Thyroid gland (tissue), 4 donors: ENCODE results near the gene ENTPD6. TPM values are rescaled to one million over a fixed set of nuclear protein-coding genes. Genes with fewer than 3 reads are reported as not detected.

Experiments
- DNase-seq, 2 donors: peaks; one replicate each; pipeline ENCODE4 v3.0.0-alpha.2; 2019
- H3K27ac ChIP-seq, 3 donors: fragments of 200-600 bp; sonication (generic); 1 replicate in 2 of 3; 2 replicates in 1 of 3; pipeline ENCODE4 v1.5.1; 2016 to 2019; ENCODE audit warnings: mild to moderate bottlenecking in 1 of 3, moderate library complexity in 1 of 3
- H3K27me3 ChIP-seq: fragments of 200-600 bp; sonication (generic); one replicate; pipeline ENCODE4 v1.5.1; 2019
- H3K36me3 ChIP-seq, 2 donors: fragments of 200-600 bp; sonication (generic); one replicate each; pipeline ENCODE4 v1.5.1; 2016 to 2019
- H3K4me1 ChIP-seq, 2 donors: fragments of 200-600 bp; sonication (generic); one replicate each; pipeline ENCODE4 v1.5.1; 2017 to 2019
- H3K4me3 ChIP-seq, 3 donors: fragments of 200-600 bp; sonication (generic); replicated peaks in 1 of 3; 1 replicate in 2 of 3; 2 replicates in 1 of 3; pipeline ENCODE4 v1.5.1; 2016; ENCODE audit warnings: mild to moderate bottlenecking in 1 of 3
- H3K9me3 ChIP-seq: fragments of 200-600 bp; sonication (generic); one replicate; pipeline ENCODE4 v1.5.1; 2017
- POLR2A ChIP-seq, 2 donors: fragments of 450-650 bp; IDR thresholded peaks; one replicate each; pipeline ENCODE4 v1.6.1; 2017; ENCODE audit warnings: antibody characterized with exemption in 2 of 2, mild to moderate bottlenecking in 2 of 2, moderate library complexity in 1 of 2
- WGBS, 2 donors: methylation state at CpG; one replicate each; pipeline ENCODE4 v1.1.5; 2017; 5-methylcytosine and 5-hydroxymethylcytosine counted together
- intact Hi-C: fragments of 100-400 bp; cut with DNase I; formaldehyde crosslinking; loops from one replicate; pipeline ENCODE4 v1.15.1; 2023
- total RNA-seq, 4 donors: library from RNA; depleted of rRNA; stranded (reverse); fragments of >200 nt; gene quantifications; one replicate each; pipeline ENCODE4 v1.2.3, GENCODE V29; 2016
- TF ChIP-seq, protein P1 (sequence below), 6 experiments: fragments of 200-600 bp in 3 of 6; fragments of 450-650 bp in 3 of 6; sonication (generic) in 3 of 6; IDR thresholded peaks; one replicate each; pipeline ENCODE4 v1.5.1; 2016 to 2019; ENCODE audit warnings: antibody characterized with exemption in 6 of 6, mild to moderate bottlenecking in 2 of 6, inconsistent platforms in 1 of 6, moderate library complexity in 1 of 6

ENTPD6 gene
- total RNA-seq, 4 donors from 2014 or later: 51.6 to 75.6 (median 64.9) TPM

DNA sequence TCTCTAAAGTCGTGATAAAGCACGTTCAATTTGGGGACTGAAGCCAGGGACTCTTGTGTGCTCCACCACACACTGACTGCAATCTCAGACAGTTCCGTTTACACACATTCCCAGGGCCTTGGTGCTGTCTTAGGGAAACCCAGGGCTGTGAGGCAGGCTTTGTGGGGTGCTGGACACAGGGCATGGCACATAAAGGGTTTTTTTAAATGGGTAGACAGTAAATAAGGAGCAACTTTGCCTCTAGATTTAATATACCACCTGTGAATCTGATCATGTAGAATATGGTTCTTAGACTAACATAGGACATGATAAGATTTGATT is 2.3 kb downstream of the ENTPD6 start:
- no peaks in the 10 kb centered on the region for H3K9me3 ChIP-seq
- TF ChIP-seq, protein P1, sequence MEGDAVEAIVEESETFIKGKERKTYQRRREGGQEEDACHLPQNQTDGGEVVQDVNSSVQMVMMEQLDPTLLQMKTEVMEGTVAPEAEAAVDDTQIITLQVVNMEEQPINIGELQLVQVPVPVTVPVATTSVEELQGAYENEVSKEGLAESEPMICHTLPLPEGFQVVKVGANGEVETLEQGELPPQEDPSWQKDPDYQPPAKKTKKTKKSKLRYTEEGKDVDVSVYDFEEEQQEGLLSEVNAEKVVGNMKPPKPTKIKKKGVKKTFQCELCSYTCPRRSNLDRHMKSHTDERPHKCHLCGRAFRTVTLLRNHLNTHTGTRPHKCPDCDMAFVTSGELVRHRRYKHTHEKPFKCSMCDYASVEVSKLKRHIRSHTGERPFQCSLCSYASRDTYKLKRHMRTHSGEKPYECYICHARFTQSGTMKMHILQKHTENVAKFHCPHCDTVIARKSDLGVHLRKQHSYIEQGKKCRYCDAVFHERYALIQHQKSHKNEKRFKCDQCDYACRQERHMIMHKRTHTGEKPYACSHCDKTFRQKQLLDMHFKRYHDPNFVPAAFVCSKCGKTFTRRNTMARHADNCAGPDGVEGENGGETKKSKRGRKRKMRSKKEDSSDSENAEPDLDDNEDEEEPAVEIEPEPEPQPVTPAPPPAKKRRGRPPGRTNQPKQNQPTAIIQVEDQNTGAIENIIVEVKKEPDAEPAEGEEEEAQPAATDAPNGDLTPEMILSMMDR (IDR thresholded peaks at IDR 0.05): no peak
- TF ChIP-seq POLR2A (IDR thresholded peaks at IDR 0.05): no peak
- WGBS, 2 donors: 67 to 71% methylated on average over 3 of the region's 3 CpGs
- H3K36me3 ChIP-seq: no peaks in the 10 kb centered on the region
- DNase-seq: no peak
- H3K4me3 ChIP-seq: no peak overlapping the region
- no peaks in the 10 kb centered on the region for H3K27me3 ChIP-seq
- intact Hi-C loops: loop anchor here (2.0 to 10.0 kb wide), 2 partner anchors 49 to 197 kb away; partner anchors contain the start of gene ABHD12
- H3K27ac ChIP-seq: no peak overlapping the region
- H3K4me1 ChIP-seq: peaks cover 13 to 15% of the 10 kb centered on the region in 2 donors

DNA sequence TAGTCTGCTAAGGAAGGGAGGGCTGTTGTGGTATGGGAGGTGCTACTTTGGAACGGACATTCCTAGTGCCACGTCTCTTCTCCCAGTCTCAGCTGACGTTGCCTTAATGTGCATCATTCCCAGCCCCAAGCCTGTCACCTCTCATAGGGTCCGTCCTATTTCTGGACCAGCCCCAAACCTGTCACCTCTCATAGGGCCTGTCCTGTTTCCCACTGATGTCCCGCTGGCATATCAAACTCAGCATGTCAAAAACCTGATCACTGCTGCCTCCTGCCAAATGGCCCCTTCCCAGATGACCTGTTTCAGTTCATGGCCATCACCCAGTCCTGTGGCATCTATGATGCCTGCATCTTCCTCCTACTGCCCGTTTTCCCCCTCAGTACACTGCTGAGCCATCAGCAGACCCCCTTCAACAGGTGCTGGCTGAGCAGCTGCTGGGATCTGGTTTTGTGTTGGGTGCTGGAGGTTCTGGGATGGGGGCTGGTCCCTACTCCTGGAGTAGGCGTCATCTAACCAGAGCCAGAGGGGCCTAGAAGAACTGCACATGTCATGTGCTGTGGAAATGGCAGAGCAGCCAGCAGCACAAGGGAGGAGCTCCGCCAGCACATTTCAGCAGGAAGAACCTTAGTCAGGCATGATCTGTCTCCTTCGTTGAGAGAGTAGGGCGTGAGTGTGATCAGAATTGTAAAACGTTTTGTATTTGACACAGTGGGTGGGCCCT is 3.3 kb downstream of the ENTPD6 start:
- H3K27ac ChIP-seq: no peak overlapping the region
- H3K9me3 ChIP-seq: no peaks in the 10 kb centered on the region
- no peaks in the 10 kb centered on the region for H3K36me3 ChIP-seq
- H3K27me3 ChIP-seq: no peaks in the 10 kb centered on the region
- peaks cover 13 to 15% of the 10 kb centered on the region in 2 donors for H3K4me1 ChIP-seq
- TF ChIP-seq, protein P1 (IDR thresholded peaks at IDR 0.05): no peak
- TF ChIP-seq POLR2A (IDR thresholded peaks at IDR 0.05): no peak
- WGBS, 2 donors: 82 to 85% methylated on average over 11 of the region's 11 CpGs
- no peak overlapping the region for H3K4me3 ChIP-seq
- no peak for DNase-seq
- intact Hi-C loops: loop anchor here (10.0 kb wide), 1 partner anchor 196 kb away; the partner anchor contains the start of gene ABHD12

DNA sequence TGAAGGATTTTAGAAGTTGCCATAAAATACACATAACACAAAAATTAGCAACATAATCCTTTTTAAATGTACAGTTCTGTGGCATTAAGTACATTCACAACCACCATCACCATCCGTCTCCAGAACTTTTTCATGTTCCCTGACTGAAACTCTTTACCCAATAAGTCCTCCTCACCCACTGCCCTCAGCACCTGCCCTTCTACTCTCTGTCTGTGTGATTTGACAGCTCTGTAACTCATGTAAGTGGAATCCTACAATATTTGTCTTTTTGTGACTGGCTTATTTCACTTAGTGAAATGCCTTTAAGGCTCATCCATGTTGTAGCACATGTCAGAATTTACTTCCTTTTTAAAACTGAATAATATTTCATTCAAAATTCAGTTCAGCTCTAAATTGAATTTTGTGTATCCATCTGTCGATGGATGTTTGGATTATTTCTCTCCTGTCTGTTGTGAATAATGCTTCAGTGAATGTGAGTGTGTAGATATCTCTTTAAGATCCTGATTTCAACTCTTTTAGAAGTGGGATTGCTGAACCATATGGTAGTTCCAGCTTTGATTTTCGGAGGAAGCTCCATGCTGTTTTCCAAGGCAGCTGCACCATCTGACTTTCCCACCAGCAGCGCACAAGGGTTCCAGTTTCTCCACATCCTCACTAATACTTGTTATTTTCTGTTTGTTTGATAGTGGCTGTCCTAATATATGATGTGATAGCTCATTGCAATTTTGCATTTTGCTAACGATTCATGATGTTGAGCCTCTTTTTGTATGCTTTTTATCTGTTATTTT is 4.2 kb downstream of the ENTPD6 start:
- Histone ChIP-seq H3K27me3 (no peaks in the 10 kb centered on the region), H3K9me3 (no peaks in the 10 kb centered on the region), H3K36me3 (no peaks in the 10 kb centered on the region), H3K4me1 (peaks cover 13 to 15% of the 10 kb centered on the region in 2 donors), H3K4me3 (no peak overlapping the region), H3K27ac (no peak overlapping the region)
- WGBS, 2 donors: 86 to 91% methylated on average over 5 of the region's 5 CpGs
- DNase-seq: no peak
- no peak for TF ChIP-seq POLR2A (IDR thresholded peaks at IDR 0.05)
- TF ChIP-seq, protein P1 (IDR thresholded peaks at IDR 0.05): no peak
- intact Hi-C loops: loop anchor here (10.0 kb wide), 1 partner anchor 195 kb away; the partner anchor contains the start of gene ABHD12

DNA sequence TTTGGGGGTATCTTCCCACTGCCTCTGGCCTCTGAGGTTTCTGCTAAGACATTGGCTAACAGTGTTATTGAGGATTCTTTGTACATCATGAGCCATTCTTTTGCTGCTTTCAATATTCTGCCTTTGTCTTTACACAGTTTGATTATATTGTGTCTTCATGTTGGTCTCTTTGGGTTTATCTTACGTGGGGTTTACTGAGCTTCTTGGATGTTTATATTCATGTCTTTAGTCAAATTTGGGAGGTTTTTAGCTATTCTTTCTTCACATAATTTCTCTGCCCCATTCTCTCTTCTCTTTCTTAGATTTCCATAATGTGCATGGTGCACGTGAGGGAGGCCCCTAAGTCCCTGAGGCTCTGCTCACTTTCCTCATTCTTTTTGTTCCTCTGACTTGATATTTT is 7.6 kb downstream of the ENTPD6 start:
- TF ChIP-seq, protein P1 (IDR thresholded peaks at IDR 0.05): no peak
- no peak for TF ChIP-seq POLR2A (IDR thresholded peaks at IDR 0.05)
- 50 to 67% methylated on average over 2 of the region's 2 CpGs for WGBS, 2 donors
- no peak for DNase-seq
- Histone ChIP-seq H3K9me3 (no peaks in the 10 kb centered on the region), H3K4me3 (no peak overlapping the region), H3K4me1 (no peaks in the 10 kb centered on the region), H3K36me3 (no peaks in the 10 kb centered on the region), H3K27ac (no peak overlapping the region), H3K27me3 (no peaks in the 10 kb centered on the region)
- intact Hi-C loops: no loop called here

DNA sequence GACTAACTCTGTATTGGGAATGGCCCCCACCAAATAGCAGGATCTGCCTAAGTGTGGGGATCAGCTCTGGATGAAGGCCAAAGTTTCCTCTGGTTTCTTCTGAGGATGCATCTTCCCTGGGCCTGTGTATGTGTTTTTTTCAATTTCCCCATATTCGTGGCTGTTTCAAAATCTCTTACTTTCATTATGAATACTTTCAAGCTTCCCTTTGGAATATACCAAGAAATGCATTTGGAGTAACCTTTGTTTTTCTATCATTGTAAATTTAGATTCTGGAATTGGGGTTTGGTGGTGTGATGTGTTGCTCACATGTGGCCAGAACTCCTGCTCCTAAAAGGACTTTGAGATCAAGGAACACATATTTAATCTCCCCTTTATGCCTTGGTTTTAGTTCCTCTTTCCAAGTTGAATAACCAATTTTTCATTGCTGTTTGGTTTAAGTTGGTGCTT is 8.4 kb downstream of the ENTPD6 start:
- Histone ChIP-seq H3K4me1 (no peaks in the 10 kb centered on the region), H3K4me3 (no peak overlapping the region), H3K27ac (no peak overlapping the region), H3K36me3 (no peaks in the 10 kb centered on the region), H3K9me3 (no peaks in the 10 kb centered on the region), H3K27me3 (no peaks in the 10 kb centered on the region)
- 66 to 81% methylated on average over 1 of the region's 1 CpG for WGBS, 2 donors
- TF ChIP-seq POLR2A (IDR thresholded peaks at IDR 0.05): no peak
- TF ChIP-seq, protein P1 (IDR thresholded peaks at IDR 0.05): no peak
- DNase-seq: no peak
- intact Hi-C loops: no loop called here
